Stomach smooth muscle (tissue), 2 donors: ENCODE measurements around the gene ATP9B.

Experiments used
- H3K27ac ChIP-seq: one replicate; pipeline ENCODE4 v1.7.0; 2013; ENCODE audit warnings: mild to moderate bottlenecking, low read length, inconsistent platforms
- H3K27me3 ChIP-seq, 2 donors: one replicate each; pipeline ENCODE4 v1.7.0; 2013; ENCODE audit warnings: low read length in 2 of 2; ENCODE audit not compliant: insufficient read depth in 2 of 2, control insufficient read depth in 1 of 2
- H3K36me3 ChIP-seq, 2 donors: one replicate each; pipeline ENCODE4 v1.7.0; 2013; ENCODE audit warnings: low read length in 2 of 2; ENCODE audit not compliant: control insufficient read depth in 2 of 2, insufficient read depth in 2 of 2
- H3K4me1 ChIP-seq: one replicate; pipeline ENCODE4 v1.7.0; 2013; ENCODE audit warnings: low read length; ENCODE audit not compliant: control insufficient read depth, insufficient read depth
- H3K4me3 ChIP-seq, 2 donors: one replicate each; pipeline ENCODE4 v1.7.0; 2013; ENCODE audit warnings: low read length in 2 of 2
- H3K9ac ChIP-seq, 2 donors: one replicate each; pipeline ENCODE4 v1.7.0; 2013; ENCODE audit warnings: low read length in 2 of 2, mild to moderate bottlenecking in 1 of 2
- H3K9me3 ChIP-seq, 2 donors: one replicate each; pipeline ENCODE4 v1.7.0; 2013; ENCODE audit warnings: low read length in 2 of 2; ENCODE audit not compliant: control insufficient read depth in 2 of 2
- donor health status: healthy.
- donor health status: Pancreatic carcinoma.

ATP9B gene, protein sequence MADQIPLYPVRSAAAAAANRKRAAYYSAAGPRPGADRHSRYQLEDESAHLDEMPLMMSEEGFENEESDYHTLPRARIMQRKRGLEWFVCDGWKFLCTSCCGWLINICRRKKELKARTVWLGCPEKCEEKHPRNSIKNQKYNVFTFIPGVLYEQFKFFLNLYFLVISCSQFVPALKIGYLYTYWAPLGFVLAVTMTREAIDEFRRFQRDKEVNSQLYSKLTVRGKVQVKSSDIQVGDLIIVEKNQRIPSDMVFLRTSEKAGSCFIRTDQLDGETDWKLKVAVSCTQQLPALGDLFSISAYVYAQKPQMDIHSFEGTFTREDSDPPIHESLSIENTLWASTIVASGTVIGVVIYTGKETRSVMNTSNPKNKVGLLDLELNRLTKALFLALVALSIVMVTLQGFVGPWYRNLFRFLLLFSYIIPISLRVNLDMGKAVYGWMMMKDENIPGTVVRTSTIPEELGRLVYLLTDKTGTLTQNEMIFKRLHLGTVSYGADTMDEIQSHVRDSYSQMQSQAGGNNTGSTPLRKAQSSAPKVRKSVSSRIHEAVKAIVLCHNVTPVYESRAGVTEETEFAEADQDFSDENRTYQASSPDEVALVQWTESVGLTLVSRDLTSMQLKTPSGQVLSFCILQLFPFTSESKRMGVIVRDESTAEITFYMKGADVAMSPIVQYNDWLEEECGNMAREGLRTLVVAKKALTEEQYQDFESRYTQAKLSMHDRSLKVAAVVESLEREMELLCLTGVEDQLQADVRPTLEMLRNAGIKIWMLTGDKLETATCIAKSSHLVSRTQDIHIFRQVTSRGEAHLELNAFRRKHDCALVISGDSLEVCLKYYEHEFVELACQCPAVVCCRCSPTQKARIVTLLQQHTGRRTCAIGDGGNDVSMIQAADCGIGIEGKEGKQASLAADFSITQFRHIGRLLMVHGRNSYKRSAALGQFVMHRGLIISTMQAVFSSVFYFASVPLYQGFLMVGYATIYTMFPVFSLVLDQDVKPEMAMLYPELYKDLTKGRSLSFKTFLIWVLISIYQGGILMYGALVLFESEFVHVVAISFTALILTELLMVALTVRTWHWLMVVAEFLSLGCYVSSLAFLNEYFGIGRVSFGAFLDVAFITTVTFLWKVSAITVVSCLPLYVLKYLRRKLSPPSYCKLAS

DNA sequence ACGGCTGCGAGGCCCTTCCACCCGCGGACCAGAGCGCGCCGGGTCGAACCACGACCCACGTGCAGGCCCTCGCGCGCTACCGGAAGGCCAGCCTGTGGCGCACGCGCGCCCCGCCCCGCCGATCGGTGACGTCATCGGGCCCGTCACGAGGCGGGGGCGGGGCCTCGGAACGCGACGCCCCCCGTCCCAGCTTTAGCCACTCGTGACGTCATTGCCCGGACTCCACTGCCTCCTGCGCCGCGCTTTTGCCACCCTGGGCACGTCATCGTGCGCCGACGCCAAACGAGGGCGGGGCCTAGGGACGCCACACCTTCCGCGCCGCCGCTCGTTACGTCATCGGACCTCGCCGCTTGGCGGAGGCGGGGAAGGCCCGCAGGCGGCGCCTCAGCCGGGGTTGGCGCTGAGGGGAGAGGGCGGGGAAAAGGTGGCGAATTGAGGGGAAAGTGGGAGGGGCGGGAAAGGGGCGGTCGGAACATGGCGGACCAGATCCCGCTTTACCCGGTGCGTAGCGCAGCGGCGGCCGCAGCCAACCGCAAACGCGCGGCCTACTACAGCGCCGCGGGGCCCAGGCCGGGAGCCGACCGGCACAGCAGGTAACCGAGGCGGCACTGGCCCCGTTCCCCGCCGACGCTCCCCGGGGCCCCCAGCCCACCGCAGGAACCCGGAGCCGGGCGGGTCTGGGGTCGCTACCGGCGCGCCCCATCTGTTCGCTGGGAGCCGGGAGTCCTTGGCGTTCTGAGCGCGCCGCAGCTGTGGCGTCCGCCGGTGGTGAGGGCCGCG is at the start of gene ATP9B:
TSS of gene ATP9B (plus strand) at position 458 of the 780 bp plus-strand sequence. CDS start at position 475, 17 bp downstream.
- Histone ChIP-seq H3K4me3 (peak within 1 kb of the TSS; percentile 80 to 86), H3K9ac (peak within 1 kb of the TSS; percentile 90 to 94), H3K36me3 (no peaks in the 10 kb centered on the region), H3K27me3 (no peaks in the 10 kb centered on the region), H3K4me1 (peaks cover 6% of the 10 kb centered on the region), H3K9me3 (peaks cover 0 to 10% of the 10 kb centered on the region in 2 donors), H3K27ac (peak within 1 kb of the TSS; percentile 94)

DNA sequence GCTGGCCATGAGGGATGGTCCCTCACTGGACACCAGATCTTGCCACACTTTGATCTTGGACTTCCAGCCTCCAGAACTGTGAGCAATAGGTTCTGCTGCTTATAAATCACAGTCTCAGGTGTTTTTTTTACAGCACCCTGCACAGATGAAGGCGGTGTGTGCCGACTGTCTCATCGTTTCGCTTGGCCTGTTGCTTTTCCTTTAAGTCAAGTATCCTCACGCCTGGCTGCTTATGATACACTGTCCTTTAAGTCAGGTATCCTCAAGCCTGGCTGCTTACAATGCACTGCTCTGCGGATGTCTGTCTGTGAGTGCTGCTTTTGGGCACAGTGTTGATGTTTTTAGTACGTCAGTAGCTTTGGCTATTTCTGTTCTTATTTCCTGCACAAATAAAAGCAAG is 49.3 kb upstream of the ATP9B start:
- Histone ChIP-seq H3K27me3 (peaks cover 0 to 11% of the 10 kb centered on the region in 2 donors), H3K4me1 (no peaks in the 10 kb centered on the region), H3K9ac (no peak overlapping the region), H3K9me3 (peaks cover 0 to 11% of the 10 kb centered on the region in 2 donors), H3K4me3 (no peak overlapping the region), H3K27ac (no peak overlapping the region), H3K36me3 (no peaks in the 10 kb centered on the region)

DNA sequence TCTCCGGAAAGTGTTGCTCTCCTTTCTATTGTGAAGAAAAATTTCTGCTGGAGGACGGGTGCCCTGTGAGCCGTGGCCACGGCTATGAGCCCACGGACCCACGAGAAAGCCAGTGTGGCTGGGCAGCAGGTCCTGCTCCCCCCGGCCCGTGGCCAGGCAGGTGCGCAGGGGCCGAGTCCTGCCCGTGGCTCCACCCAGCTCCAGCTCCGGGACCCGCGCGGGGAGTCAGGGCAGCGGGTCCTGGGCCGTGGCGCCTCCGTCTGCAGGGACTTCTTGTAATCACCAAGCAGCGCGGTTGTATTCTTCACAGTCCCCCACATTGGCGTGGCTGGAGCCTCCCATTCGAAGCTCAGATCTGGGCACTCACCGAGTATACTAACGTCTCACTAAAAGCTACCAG is 46.6 kb upstream of the ATP9B start:
- Histone ChIP-seq H3K9me3 (peaks cover 0 to 17% of the 10 kb centered on the region in 2 donors), H3K4me3 (no peak overlapping the region), H3K9ac (no peak overlapping the region), H3K27ac (no peak overlapping the region), H3K4me1 (no peaks in the 10 kb centered on the region), H3K27me3 (peaks cover 0 to 11% of the 10 kb centered on the region in 2 donors), H3K36me3 (no peaks in the 10 kb centered on the region)

DNA sequence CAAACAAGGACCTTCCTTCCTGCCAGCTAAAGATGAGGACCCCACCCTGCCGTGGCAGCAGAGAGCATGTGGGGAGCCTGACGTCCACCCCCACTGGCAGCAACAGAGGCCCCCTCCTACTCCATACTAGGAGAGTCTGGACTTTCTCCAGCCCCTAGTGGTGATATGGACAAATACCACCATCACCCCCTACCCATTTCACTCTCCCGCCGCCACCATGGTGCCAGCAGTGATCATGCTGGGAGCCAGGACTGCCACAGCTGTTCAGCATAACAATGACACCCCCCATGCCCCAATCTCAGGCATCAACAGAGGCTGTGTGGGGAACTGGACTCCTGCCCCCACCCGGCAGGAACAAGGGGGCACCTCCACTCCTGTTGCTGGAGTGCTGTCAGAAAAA is 42.7 kb upstream of the ATP9B start:
- H3K36me3 ChIP-seq = no peaks in the 10 kb centered on the region
- no peaks in the 10 kb centered on the region for H3K27me3 ChIP-seq
- H3K4me1 ChIP-seq = no peaks in the 10 kb centered on the region
- peaks cover 0 to 18% of the 10 kb centered on the region in 2 donors for H3K9me3 ChIP-seq
- no peak overlapping the region for H3K4me3 ChIP-seq
- no peak overlapping the region for H3K9ac ChIP-seq
- H3K27ac ChIP-seq = no peak overlapping the region

DNA sequence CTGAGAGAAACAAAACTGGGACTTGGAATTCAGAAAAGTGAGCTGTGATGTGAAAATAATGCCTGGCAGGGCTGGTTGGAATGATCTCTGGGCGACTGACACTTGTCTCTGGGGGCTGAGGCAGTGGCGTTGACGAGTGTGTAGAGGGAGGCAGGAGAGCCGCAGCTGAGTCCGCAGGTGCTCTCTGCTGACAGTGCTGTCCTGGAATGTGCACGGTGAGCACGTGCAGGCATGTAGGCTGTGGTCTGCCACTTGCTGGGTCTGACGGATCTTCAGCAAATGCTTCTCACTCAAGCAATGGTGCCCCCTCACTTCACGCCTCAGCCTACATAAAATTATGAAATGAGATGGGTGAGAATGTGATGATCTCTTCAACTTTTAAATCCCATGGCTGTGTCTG is 38.5 kb upstream of the ATP9B start:
- H3K4me1 ChIP-seq = no peaks in the 10 kb centered on the region
- peak overlapping the region in 1 of 2 donors; percentile 4 for H3K4me3 ChIP-seq
- peaks cover 0 to 9% of the 10 kb centered on the region in 2 donors for H3K9me3 ChIP-seq
- H3K27me3 ChIP-seq = no peaks in the 10 kb centered on the region
- H3K36me3 ChIP-seq = no peaks in the 10 kb centered on the region
- no peak overlapping the region for H3K27ac ChIP-seq
- no peak overlapping the region for H3K9ac ChIP-seq

DNA sequence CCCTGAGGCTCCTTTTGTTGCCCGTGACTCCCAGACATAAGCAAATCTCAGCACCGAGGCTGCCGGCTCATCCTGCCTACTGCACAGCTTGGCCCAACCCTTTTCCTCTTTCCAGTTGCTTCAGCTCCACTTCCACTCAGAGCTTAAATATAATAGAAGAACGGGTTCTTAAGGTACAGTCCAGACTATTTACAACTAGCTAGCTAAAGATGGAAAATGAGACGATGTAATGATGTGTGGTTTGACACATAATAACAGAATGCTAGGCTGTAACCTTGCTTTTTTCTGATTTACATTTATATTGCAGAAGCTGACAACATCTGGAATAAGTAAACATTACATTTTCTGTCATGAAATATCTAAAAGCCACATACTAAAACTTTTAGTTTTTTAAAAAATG is 26.9 kb upstream of the ATP9B start:
- no peaks in the 10 kb centered on the region for H3K36me3 ChIP-seq
- peaks cover 0 to 7% of the 10 kb centered on the region in 2 donors for H3K27me3 ChIP-seq
- no peak overlapping the region for H3K9ac ChIP-seq
- no peak overlapping the region for H3K4me3 ChIP-seq
- H3K27ac ChIP-seq = no peak overlapping the region
- H3K9me3 ChIP-seq = no peaks in the 10 kb centered on the region
- no peaks in the 10 kb centered on the region for H3K4me1 ChIP-seq

DNA sequence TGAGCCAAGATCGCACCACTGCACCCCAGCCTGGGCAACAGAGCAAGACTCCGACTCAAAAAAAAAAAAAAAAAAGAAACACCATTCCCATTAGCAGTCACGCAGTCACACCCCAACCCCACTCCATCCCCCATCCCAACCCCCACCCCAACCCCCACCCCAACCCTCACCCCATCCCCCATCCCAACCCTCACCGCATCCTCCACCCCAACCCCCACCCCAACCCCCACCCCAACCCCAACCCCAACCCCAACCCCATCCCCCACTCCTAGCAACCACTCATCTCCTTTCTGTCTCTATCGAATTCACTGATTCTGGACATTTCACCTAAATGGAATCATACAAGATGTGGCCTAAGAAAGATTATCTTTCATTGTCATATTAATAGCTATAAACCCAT is 25.9 kb upstream of the ATP9B start:
- Histone ChIP-seq H3K27me3 (peaks cover 0 to 7% of the 10 kb centered on the region in 2 donors), H3K27ac (no peak overlapping the region), H3K4me3 (no peak overlapping the region), H3K4me1 (no peaks in the 10 kb centered on the region), H3K9me3 (no peaks in the 10 kb centered on the region), H3K9ac (no peak overlapping the region), H3K36me3 (no peaks in the 10 kb centered on the region)

DNA sequence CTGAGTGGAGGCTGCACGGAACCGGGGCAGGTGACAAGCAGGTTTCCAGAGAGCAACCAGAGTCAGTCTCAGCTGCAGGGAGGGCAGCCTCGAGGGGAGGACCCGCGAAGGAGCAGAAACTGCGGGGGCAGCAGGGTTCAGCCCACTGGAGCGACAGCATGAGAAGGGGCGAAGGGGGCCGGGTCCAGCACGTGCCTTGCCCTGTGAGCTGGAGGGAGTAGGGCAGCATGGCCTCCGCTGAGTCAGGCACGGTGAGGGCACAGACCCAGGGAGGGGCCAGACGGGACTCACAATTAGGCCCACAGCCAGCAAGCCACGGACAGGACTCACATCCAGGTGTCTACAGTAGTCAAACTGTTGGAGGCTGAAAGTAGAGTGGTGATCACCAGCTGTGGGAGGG is 22.7 kb upstream of the ATP9B start:
- no peak overlapping the region for H3K27ac ChIP-seq
- H3K9ac ChIP-seq = no peak overlapping the region
- H3K9me3 ChIP-seq = no peaks in the 10 kb centered on the region
- H3K4me1 ChIP-seq = no peaks in the 10 kb centered on the region
- no peaks in the 10 kb centered on the region for H3K36me3 ChIP-seq
- no peak overlapping the region for H3K4me3 ChIP-seq
- peaks cover 0 to 7% of the 10 kb centered on the region in 2 donors for H3K27me3 ChIP-seq

DNA sequence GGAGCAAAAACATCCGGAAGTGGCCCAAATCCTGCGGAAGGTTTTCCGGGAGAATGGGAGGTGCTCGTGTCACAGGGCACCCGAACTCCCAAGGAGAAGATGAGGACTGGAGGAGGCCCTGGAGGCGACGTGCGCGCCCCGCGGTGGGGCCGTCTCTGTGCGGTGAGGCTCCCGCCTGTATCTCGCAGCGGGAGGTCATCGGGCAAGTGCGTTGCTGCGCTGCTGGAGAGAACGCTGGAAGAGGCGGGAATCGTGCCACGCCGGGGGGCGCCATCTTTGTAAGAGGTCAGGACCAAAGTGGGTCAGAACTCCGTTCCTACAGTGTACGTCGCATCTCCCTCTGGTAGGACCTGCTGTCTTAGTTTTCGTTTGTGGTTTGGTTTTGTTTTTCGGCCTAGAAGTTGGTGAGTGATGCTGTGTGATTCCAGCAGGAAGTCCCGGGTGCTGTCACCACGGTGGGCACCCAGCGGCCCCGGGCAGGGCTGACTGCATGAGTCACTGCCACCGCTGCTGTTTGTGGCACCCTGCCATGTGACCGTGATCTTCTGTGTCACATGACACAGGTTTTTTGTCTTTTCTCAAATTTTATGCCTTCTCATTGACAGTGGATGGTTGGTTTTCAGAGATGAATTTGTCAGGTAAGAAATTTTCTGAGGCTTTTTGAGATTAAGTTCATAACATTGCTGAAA is 21.5 kb upstream of the ATP9B start:
- peaks cover 0 to 7% of the 10 kb centered on the region in 2 donors for H3K27me3 ChIP-seq
- no peaks in the 10 kb centered on the region for H3K9me3 ChIP-seq
- no peaks in the 10 kb centered on the region for H3K36me3 ChIP-seq
- no peaks in the 10 kb centered on the region for H3K4me1 ChIP-seq
- no peak overlapping the region for H3K9ac ChIP-seq
- H3K27ac ChIP-seq = no peak overlapping the region
- no peak overlapping the region for H3K4me3 ChIP-seq
